NCI-H2081 treated with DMSO at 0.1 percent for 48 hours (cell line): ENCODE data around the gene PRR5.
"Not testable (repeated sequence)": the region's sequence is repeated elsewhere in the genome, so short reads cannot be mapped to it uniquely, and the experiment has no call there.

Experiments used
- DNase-seq: peaks from one replicate; lab custom pipeline; 2025; lab: John Stamatoyannopoulos, UW

Gene PRR5

GRCh38 chr22:44701824-44702478 lies at the start of gene PRR5:
Gene PRR5 (plus strand): TSS chr22:44702204. CDS start chr22:44702475, 271 bp downstream.
- DNase-seq, result no peak

- not testable (repeated sequence) for DNase-seq
These were observed 49.1 kb upstream of the PRR5 start for GRCh38 chr22:44652866-44653265.

- DNase-seq, result no peak
These were observed 43.6 kb upstream of the PRR5 start for GRCh38 chr22:44658311-44658953.

- DNase-seq, result no peak
These were observed 42.9 kb upstream of the PRR5 start for GRCh38 chr22:44659140-44659539.

- DNase-seq, result no peak
These were observed 41.8 kb upstream of the PRR5 start for GRCh38 chr22:44660051-44660830.

GRCh38 chr22:44661070-44661469 lies 40.9 kb upstream of the PRR5 start:
- no peak for DNase-seq

GRCh38 chr22:44661659-44662569 lies 40.1 kb upstream of the PRR5 start:
- DNase-seq, result no peak

GRCh38 chr22:44663256-44663999 lies 38.6 kb upstream of the PRR5 start:
- no peak for DNase-seq

GRCh38 chr22:44664149-44664548 lies 37.9 kb upstream of the PRR5 start:
- no peak for DNase-seq

- DNase-seq, result no peak
These were observed 36.9 kb upstream of the PRR5 start for GRCh38 chr22:44665115-44665514.

GRCh38 chr22:44666207-44666585 lies 35.8 kb upstream of the PRR5 start:
- DNase-seq, result no peak

GRCh38 chr22:44667276-44667675 lies 34.7 kb upstream of the PRR5 start:
- no peak for DNase-seq

GRCh38 chr22:44667829-44668189 lies 34.2 kb upstream of the PRR5 start:
- DNase-seq, result no peak

GRCh38 chr22:44668190-44668885 lies 33.7 kb upstream of the PRR5 start:
- no peak for DNase-seq

- DNase-seq, result no peak
These were observed 33.0 kb upstream of the PRR5 start for GRCh38 chr22:44668886-44669521.

- no peak for DNase-seq
These were observed 32.4 kb upstream of the PRR5 start for GRCh38 chr22:44669561-44669976.

GRCh38 chr22:44670220-44670988 lies 31.6 kb upstream of the PRR5 start:
- DNase-seq, result no peak

GRCh38 chr22:44671742-44672141 lies 30.3 kb upstream of the PRR5 start:
- no peak for DNase-seq

- DNase-seq, result no peak
These were observed 29.4 kb upstream of the PRR5 start for GRCh38 chr22:44672632-44673031.
